NCI-H526 (cell line): ENCODE measurements around the gene PRSS36.
"Not testable (repeated sequence)": the region's sequence is repeated elsewhere in the genome, so short reads cannot be mapped to it uniquely, and the experiment has no call there.

Experiments used
- DNase-seq, 2 experiments: peaks; one replicate each; lab custom pipeline; 2025; lab: John Stamatoyannopoulos, UW

PRSS36 gene

GRCh38 chr16:31100876-31101641 is 48.8 kb downstream of the PRSS36 start:
- not testable (repeated sequence) for DNase-seq

GRCh38 chr16:31099860-31100638 is 49.8 kb downstream of the PRSS36 start:
- DNase-seq, result no peak

- peak; percentile 97 to 99 for DNase-seq
These were observed 55.3 kb downstream of the PRSS36 start, which contains the start of gene VKORC1 for GRCh38 chr16:31094424-31095120. VKORC1 (minus strand) TSS chr16:31094797; CDS start chr16:31094729, 68 bp downstream.

DNA sequence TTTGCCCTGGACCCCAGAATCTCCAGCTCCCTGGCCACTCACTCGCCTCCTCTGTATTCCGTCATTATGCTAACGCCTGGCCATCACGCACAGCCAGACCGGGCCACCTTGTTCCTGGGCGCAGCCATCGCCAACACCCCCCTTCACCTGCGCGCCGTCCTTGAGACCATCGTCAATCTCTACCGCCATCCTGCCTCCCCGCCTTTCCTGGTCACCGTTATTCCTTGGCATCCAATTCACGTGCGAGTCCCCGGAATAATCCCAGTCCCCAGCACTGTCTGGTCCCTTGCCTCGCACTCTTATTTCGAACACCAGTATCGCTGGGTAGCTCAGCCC is 55.8 kb downstream of the PRSS36 start:
- DNase-seq, result peak in 1 of 2 experiments; percentile 43

DNA sequence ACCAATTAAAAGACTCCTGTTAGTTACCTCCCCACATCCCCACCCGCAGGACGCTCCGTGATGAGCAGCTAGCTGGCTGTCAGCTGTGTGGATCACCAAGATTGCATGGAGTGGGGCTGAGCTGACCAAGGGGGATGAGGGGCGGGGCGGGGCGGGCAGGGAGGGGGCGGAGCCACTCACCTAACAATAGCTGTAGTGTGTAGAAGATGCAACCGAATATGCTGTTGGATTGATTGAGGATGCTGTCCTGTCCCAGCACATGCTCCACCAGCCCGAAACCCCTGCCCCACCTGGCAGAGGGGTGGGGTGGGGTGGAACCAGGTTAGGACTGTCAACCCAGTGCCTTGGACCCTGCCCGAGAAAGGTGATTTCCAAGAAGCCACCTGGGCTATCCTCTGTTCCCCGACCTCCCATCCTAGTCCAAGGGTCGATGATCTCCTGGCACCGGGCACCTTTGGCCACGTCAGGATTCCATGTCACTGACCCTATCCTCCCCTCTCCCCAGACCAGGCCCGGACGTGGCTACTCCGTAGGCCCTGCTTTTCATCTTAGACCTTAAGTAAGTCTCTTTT is 56.6 kb downstream of the PRSS36 start:
- DNase-seq, result peak; percentile 47 to 83

DNA sequence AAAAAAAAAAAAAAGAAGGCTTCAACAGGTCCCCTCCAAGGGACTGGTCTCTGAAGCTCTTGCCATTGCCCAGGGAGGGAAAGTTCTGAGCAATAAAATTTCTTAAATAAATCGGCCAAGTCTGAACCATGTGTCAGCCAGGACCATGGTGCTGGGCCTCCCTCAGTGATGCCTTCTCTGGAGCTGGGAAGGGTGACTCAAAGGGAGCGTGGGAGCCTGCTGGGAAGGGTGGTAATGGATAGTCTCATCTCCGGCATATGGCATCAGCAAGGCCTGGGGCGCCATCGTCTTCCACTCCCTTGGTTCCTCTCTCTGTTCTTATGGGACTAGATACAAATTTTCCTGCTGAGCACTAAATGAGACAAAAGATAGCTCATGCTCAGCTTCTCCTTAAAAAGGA is 57.5 kb downstream of the PRSS36 start:
- DNase-seq, result no peak

GRCh38 chr16:31090540-31090939 is 59.3 kb downstream of the PRSS36 start:
- DNase-seq, result no peak

GRCh38 chr16:31089199-31089598 is 60.7 kb downstream of the PRSS36 start:
- DNase-seq, result no peak
